ENCODE results near the gene GEMIN8.

The GEMIN8 gene

GRCh38 chrX:13983734-13984133 is 46.0 kb downstream of the GEMIN8 start (continued):
- TF ChIP-seq ZNF362 (tag by site-specific recombination; IDR thresholded peaks at IDR 0.05) (no peak), ZNF670 (tag by site-specific recombination; IDR thresholded peaks at IDR 0.05; ENCODE audit: low read depth) (no peak), ZNF155 (tag by site-specific recombination; IDR thresholded peaks at IDR 0.05) (no peak)

- ChIA-PET POLR2A (no interaction called here), CTCF (no interaction called here)
- no peak for TF ChIP-seq ZNF670 (tag by site-specific recombination; IDR thresholded peaks at IDR 0.05; ENCODE audit: low read depth)
- TF ChIP-seq ZBTB20 (tag by site-specific recombination; IDR thresholded peaks at IDR 0.05): peak; percentile 77
- Histone ChIP-seq H3K4me1 (ENCODE audit: control insufficient read depth, insufficient read depth, low read length) (no peaks in the 10 kb centered on the region), H3K27ac (ENCODE audit: extremely low read depth, low read depth, low read length) (no peak overlapping the region), H3K36me3 (ENCODE audit: control insufficient read depth in 2 of 2, insufficient read depth in 1 of 2, low read length in 2 of 2) (no peaks in the 10 kb centered on the region), H3K4me3 (ENCODE audit: low read depth, low read length) (no peak overlapping the region), H3K9me3 (ENCODE audit: control insufficient read depth, insufficient read depth, low read depth, low read length) (no peaks in the 10 kb centered on the region; the same call in none of the 2 replicates)
Observed at GRCh38 chrX:13968198-13968597, 61.5 kb downstream of the GEMIN8 start.

DNA sequence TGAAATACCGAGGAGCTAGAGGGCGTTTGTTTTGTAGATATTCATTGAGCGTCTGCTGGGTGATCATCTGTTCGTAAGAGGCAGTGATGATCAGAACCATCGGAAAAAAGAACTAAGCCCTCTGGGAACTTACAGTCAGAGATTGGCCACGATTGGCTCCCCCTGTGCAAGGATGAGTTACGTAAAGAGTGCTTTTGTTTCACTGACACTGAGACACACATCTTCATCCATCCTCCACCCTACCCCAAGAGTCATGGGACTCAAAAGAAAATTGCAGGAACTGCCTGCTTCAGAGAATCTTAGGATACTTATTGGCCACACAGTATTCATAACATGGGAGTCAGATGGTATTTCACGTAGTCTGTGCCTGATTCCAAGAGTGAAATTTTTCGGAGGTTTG is 62.1 kb downstream of the GEMIN8 start:
- Histone ChIP-seq H3K27ac (ENCODE audit: extremely low read depth, low read depth, low read length) (no peak overlapping the region), H3K36me3 (ENCODE audit: control insufficient read depth in 2 of 2, insufficient read depth in 1 of 2, low read length in 2 of 2) (no peaks in the 10 kb centered on the region), H3K4me1 (ENCODE audit: control insufficient read depth, insufficient read depth, low read length) (no peaks in the 10 kb centered on the region), H3K9me3 (ENCODE audit: control insufficient read depth, insufficient read depth, low read depth, low read length) (no peaks in the 10 kb centered on the region; the same call in none of the 2 replicates), H3K4me3 (ENCODE audit: low read depth, low read length) (no peak overlapping the region)
- ChIA-PET POLR2A (no interaction called here), CTCF (interaction anchor here (0.6 to 0.7 kb wide), 2 partner anchors 8 to 191 kb away, joined by 3 read pairs; no protein-coding TSS in a partner anchor)
- no peak for TF ChIP-seq ZNF426 (tag by site-specific recombination; IDR thresholded peaks at IDR 0.05)
- TF ChIP-seq KLF16 (tag by site-specific recombination; IDR thresholded peaks at IDR 0.05): no peak
- no peak for TF ChIP-seq WT1 (tag by site-specific recombination; IDR thresholded peaks at IDR 0.05)
- TF ChIP-seq ZNF280D (tag by site-specific recombination; IDR thresholded peaks at IDR 0.05): no peak
- no peak for TF ChIP-seq KLF8 (tag by site-specific recombination; IDR thresholded peaks at IDR 0.05)
- TF ChIP-seq BCL11A (tag by site-specific recombination; IDR thresholded peaks at IDR 0.05; ENCODE audit: low read depth): no peak
- no peak for TF ChIP-seq ZNF214 (tag by site-specific recombination; IDR thresholded peaks at IDR 0.05; ENCODE audit: borderline replicate concordance)
- TF ChIP-seq ZNF391 (tag by site-specific recombination; IDR thresholded peaks at IDR 0.05; ENCODE audit: borderline replicate concordance, low read depth): no peak
- TF ChIP-seq PRDM2 (tag by site-specific recombination; IDR thresholded peaks at IDR 0.05; ENCODE audit: borderline replicate concordance): no peak
- no peak for TF ChIP-seq ZNF585B (tag by site-specific recombination; IDR thresholded peaks at IDR 0.05)
- TF ChIP-seq ZNF530 (tag by site-specific recombination; IDR thresholded peaks at IDR 0.05; ENCODE audit: low read depth): no peak
- TF ChIP-seq ZNF791 (tag by site-specific recombination; IDR thresholded peaks at IDR 0.05): no peak
- TF ChIP-seq ZNF184 (tag by site-specific recombination; IDR thresholded peaks at IDR 0.05): no peak
- TF ChIP-seq HOXC10 (CRISPR knock-in tag; IDR thresholded peaks at IDR 0.05): no peak
- TF ChIP-seq ZNF133 (tag by site-specific recombination; IDR thresholded peaks at IDR 0.05): no peak
